NCI-H2029 treated with DMSO at 0.1 percent for 48 hours (cell line): ENCODE data around the gene GNAS-AS1.

Source experiments
- DNase-seq: peaks from one replicate; lab custom pipeline; 2025; lab: John Stamatoyannopoulos, UW

GNAS-AS1 gene

DNA sequence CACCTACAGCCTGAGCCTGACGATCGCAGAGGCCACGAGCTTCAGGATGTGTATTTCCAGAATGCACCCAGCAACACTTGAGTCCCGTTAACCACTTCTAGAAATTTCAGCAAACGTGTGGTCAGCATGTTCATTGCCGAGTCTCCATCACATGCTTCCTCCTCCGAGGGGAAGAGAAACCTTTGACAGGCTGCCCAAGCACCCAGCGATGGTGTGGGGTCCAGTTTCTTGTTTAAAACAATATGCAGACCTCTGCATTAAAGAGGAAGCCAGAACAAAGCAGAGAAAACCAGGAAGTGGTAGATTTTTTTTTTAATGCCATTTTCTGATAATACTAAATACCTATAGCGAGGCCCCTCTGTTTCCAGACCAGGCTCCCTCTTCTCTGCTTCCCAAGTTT lies 71.9 kb downstream of the GNAS-AS1 start:
- no peak for DNase-seq

- DNase-seq: no peak
Observed at GRCh38 chr20:58777657-58778056, 73.0 kb downstream of the GNAS-AS1 start.

- DNase-seq: no peak
Observed at GRCh38 chr20:58776109-58776508, 74.6 kb downstream of the GNAS-AS1 start.

- DNase-seq: no peak
Observed at GRCh38 chr20:58775371-58775770, 75.3 kb downstream of the GNAS-AS1 start.

DNA sequence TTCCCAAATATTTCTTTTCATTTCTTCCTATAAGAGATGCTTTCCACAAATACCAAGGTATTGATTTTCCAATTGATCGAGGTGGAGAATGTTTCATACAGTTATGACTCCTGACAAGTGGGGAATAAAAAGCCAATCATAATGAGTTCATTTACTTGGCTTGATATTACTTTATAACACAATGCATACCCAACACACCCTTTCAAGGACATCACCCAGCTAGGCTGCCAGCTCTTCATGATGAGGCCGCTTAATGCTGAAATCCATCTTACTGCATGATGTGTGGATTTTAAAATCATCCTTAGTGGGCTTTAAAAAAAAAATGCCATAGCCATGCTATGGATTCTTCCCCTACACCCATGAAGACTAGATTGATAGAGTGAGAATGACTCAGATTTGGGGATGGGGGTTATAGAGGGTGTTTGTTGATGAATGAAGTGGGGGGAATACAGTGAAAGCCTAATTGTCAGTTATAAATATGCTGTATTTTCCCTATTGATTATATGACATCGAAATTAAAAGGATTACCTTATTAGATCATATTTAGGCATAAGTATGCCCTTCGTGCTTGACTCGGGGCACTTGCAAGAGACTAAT lies 75.9 kb downstream of the GNAS-AS1 start:
- no peak for DNase-seq

DNA sequence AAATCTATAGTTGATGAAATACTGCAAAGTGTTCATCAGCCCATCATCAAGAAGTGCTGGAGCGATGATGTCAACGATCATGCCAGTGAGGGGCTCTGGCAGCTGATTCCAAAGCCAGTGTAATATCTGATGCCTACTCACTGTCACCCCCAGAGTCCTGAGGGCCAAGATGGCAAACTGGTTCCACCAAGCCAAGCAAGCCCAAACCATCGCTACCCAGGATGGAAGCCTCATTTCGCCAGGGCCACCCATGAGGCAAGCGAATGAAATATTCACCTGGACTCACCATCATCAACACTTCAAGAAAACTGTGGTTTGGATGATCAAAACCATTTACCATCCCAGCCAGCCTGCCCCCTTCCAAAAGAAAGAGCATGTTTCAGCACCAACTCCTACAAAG lies 76.5 kb downstream of the GNAS-AS1 start:
- DNase-seq: no peak

DNA sequence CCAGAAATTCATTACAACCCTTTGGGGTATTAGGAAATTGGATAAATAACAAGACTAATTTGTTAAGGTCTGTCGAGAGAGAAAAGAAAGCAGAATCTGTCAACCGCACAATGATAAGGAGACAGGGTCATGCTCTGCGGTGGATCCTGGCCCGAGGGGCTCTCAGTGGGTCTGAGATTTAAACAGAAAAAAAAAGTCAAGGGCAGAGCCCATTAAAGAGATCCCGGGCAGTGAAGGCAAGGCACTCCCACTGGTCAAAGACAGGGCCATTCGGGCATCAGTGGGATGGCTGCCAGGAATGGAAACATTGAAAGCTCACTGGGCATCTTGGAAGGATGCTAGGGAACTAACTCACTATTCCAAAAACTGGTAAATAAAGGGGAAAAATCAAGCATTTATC lies 77.9 kb downstream of the GNAS-AS1 start:
- DNase-seq: no peak
